ENCODE data around the gene UGT1A6.

The UGT1A6 gene

DNA sequence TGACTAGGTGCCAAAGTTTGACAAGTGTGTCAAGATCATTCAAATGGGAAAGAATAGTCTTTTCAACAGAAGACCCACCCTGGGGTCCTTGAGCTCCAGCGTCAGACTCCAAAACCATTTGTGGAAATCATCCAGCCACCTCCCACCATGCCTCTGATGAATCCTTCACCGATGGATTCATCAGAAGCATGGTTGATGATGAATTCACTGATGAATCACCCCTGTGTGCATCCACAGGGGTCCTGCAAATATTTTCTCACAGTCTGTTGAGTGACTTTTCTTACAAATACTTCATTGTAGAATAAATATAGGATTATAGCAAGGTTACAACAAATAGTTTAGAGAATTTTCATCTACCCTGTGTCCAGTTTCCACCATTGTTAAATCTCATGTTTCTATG is 16.6 kb upstream of the UGT1A6 start:
- TF ChIP-seq TEAD4 (IDR thresholded peaks at IDR 0.05) (no peak), TAF1 (IDR thresholded peaks at IDR 0.05; ENCODE audit: low read depth) (no peak), EP300 (IDR thresholded peaks at IDR 0.05; ENCODE audit: borderline replicate concordance) (no peak), TCF12 (IDR thresholded peaks at IDR 0.05; ENCODE audit: low read depth) (no peak), FOXM1 (IDR thresholded peaks at IDR 0.05; ENCODE audit: borderline replicate concordance, low read depth) (no peak), CREB1 (IDR thresholded peaks at IDR 0.05; ENCODE audit: low read depth) (no peak), NFIC (IDR thresholded peaks at IDR 0.05) (no peak), CEBPB (IDR thresholded peaks at IDR 0.05) (no peak), YY1 (IDR thresholded peaks at IDR 0.05; ENCODE audit: low read depth) (no peak), ZBTB7A (IDR thresholded peaks at IDR 0.05; ENCODE audit: low read depth) (no peak)

DNA sequence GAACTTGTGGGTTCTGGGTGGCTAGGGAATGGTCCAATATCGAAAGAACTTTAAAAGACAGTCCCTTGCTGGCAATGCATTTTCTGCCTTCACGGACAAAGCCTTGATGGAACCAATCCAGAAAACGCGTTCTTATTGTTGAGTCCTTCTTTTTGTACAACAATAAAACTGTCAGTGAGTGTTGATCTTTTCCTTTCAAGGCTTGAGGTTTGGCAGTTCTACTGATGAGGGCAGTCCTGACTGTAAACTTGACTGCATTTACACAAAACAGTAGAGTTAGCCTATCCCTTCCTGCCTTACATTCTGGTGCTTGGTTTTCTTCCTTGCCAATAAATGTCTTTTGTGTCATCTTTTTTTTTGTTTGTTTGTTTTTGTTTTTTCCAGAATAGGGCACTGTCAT is 13.5 kb upstream of the UGT1A6 start:
- no peak for TF ChIP-seq TCF12 (IDR thresholded peaks at IDR 0.05; ENCODE audit: low read depth)
- TF ChIP-seq, protein P1, sequence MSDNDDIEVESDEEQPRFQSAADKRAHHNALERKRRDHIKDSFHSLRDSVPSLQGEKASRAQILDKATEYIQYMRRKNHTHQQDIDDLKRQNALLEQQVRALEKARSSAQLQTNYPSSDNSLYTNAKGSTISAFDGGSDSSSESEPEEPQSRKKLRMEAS (IDR thresholded peaks at IDR 0.05), result no peak
- TF ChIP-seq USF1 (IDR thresholded peaks at IDR 0.05), result no peak
- no peak for TF ChIP-seq TAF1 (IDR thresholded peaks at IDR 0.05; ENCODE audit: low read depth)
- no peak for TF ChIP-seq EGR1 (IDR thresholded peaks at IDR 0.05)
- no peak for TF ChIP-seq NFIC (IDR thresholded peaks at IDR 0.05)
- TF ChIP-seq TEAD4 (IDR thresholded peaks at IDR 0.05), result no peak
- TF ChIP-seq CREB1 (IDR thresholded peaks at IDR 0.05; ENCODE audit: low read depth), result no peak

- TF ChIP-seq YY1 (IDR thresholded peaks at IDR 0.05; ENCODE audit: low read depth) (no peak), CEBPB (IDR thresholded peaks at IDR 0.05) (no peak), EP300 (IDR thresholded peaks at IDR 0.05; ENCODE audit: borderline replicate concordance) (no peak), TAF1 (IDR thresholded peaks at IDR 0.05; ENCODE audit: low read depth) (no peak), ZBTB7A (IDR thresholded peaks at IDR 0.05; ENCODE audit: low read depth) (no peak), TEAD4 (IDR thresholded peaks at IDR 0.05) (no peak), CREB1 (IDR thresholded peaks at IDR 0.05; ENCODE audit: low read depth) (no peak), TCF12 (IDR thresholded peaks at IDR 0.05; ENCODE audit: low read depth) (no peak), FOXM1 (IDR thresholded peaks at IDR 0.05; ENCODE audit: borderline replicate concordance, low read depth) (no peak), EGR1 (IDR thresholded peaks at IDR 0.05) (no peak), NFIC (IDR thresholded peaks at IDR 0.05) (no peak), RAD21 (IDR thresholded peaks at IDR 0.05; ENCODE audit: low read depth) (no peak), USF1 (IDR thresholded peaks at IDR 0.05) (no peak)
- TF ChIP-seq, protein P1 (IDR thresholded peaks at IDR 0.05), result no peak
- TF ChIP-seq, protein P2, sequence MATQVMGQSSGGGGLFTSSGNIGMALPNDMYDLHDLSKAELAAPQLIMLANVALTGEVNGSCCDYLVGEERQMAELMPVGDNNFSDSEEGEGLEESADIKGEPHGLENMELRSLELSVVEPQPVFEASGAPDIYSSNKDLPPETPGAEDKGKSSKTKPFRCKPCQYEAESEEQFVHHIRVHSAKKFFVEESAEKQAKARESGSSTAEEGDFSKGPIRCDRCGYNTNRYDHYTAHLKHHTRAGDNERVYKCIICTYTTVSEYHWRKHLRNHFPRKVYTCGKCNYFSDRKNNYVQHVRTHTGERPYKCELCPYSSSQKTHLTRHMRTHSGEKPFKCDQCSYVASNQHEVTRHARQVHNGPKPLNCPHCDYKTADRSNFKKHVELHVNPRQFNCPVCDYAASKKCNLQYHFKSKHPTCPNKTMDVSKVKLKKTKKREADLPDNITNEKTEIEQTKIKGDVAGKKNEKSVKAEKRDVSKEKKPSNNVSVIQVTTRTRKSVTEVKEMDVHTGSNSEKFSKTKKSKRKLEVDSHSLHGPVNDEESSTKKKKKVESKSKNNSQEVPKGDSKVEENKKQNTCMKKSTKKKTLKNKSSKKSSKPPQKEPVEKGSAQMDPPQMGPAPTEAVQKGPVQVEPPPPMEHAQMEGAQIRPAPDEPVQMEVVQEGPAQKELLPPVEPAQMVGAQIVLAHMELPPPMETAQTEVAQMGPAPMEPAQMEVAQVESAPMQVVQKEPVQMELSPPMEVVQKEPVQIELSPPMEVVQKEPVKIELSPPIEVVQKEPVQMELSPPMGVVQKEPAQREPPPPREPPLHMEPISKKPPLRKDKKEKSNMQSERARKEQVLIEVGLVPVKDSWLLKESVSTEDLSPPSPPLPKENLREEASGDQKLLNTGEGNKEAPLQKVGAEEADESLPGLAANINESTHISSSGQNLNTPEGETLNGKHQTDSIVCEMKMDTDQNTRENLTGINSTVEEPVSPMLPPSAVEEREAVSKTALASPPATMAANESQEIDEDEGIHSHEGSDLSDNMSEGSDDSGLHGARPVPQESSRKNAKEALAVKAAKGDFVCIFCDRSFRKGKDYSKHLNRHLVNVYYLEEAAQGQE (IDR thresholded peaks at IDR 0.05; ENCODE audit: low read depth), result no peak
Observed at GRCh38 chr2:233680361-233681045, 12.2 kb upstream of the UGT1A6 start.

DNA sequence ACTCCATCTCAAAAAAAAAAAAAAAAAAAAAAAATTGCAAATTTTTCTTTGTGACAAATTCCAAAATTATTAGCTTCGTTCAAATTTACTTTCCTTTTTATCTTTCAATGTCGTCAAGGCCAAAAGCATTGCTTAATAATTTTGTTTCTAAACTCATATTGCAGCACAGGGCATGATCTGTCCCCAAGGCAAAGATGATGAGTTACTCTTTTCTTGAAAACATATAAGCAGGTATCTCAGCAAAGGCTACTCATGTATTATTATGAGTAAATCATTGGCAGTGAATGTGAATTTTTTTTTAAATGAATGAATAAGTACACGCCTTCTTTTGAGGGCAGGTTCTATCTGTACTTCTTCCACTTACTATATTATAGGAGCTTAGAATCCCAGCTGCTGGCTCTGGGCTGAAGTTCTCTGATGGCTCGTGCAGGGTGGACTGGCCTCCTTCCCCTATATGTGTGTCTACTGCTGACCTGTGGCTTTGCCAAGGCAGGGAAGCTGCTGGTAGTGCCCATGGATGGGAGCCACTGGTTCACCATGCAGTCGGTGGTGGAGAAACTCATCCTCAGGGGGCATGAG is 11.1 kb upstream of the UGT1A6 start, which contains the start of gene UGT1A7:
Gene UGT1A7, plus strand, starts transcription at position 381 of the 579 bp plus-strand sequence. Its CDS starts 37 bp downstream, at position 418.
- TF ChIP-seq CEBPB (IDR thresholded peaks at IDR 0.05), result no peak
- TF ChIP-seq RAD21 (IDR thresholded peaks at IDR 0.05; ENCODE audit: low read depth), result no peak
- TF ChIP-seq TEAD4 (IDR thresholded peaks at IDR 0.05), result no peak
- TF ChIP-seq TAF1 (IDR thresholded peaks at IDR 0.05; ENCODE audit: low read depth), result no peak
- TF ChIP-seq, protein P2 (IDR thresholded peaks at IDR 0.05; ENCODE audit: low read depth), result no peak

DNA sequence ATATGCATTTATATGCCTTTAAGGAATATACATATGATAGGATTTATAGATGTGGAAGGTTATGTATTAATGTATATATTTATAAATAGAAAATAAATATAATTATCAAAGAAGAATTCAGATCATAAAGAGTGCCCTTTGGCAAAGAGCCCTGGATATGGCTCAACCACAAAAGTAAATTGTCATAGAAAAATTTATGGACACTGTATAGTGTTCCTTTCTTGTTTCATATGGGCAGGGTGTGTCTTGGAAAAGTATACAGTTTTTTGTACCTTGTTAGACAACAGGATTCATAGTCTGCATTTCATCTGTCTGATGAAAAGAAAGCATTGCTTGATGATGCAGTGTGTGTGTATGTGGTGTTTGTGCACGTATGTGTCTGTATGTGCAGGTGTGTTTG is 8.1 kb upstream of the UGT1A6 start:
- TF ChIP-seq, protein P2 (IDR thresholded peaks at IDR 0.05; ENCODE audit: low read depth), result no peak
- TF ChIP-seq TAF1 (IDR thresholded peaks at IDR 0.05; ENCODE audit: low read depth) (no peak), RAD21 (IDR thresholded peaks at IDR 0.05; ENCODE audit: low read depth) (no peak), CEBPB (IDR thresholded peaks at IDR 0.05) (no peak), TEAD4 (IDR thresholded peaks at IDR 0.05) (no peak), TCF12 (IDR thresholded peaks at IDR 0.05; ENCODE audit: low read depth) (no peak), FOXM1 (IDR thresholded peaks at IDR 0.05; ENCODE audit: borderline replicate concordance, low read depth) (no peak), YY1 (IDR thresholded peaks at IDR 0.05; ENCODE audit: low read depth) (no peak), CREB1 (IDR thresholded peaks at IDR 0.05; ENCODE audit: low read depth) (no peak), EP300 (IDR thresholded peaks at IDR 0.05; ENCODE audit: borderline replicate concordance) (no peak), EGR1 (IDR thresholded peaks at IDR 0.05) (no peak), NFIC (IDR thresholded peaks at IDR 0.05) (no peak), USF1 (IDR thresholded peaks at IDR 0.05) (no peak), ZBTB7A (IDR thresholded peaks at IDR 0.05; ENCODE audit: low read depth) (no peak)
- TF ChIP-seq, protein P1 (IDR thresholded peaks at IDR 0.05), result no peak
